A673 (cell line): Measurements from ENCODE around the gene LKAAEAR1. TPM values are rescaled to one million over a fixed set of nuclear protein-coding genes. Genes with fewer than 3 reads are reported as not detected.

Experiments used
- BruUV-seq: library from RNA; stranded (reverse); fragments of 400-500 nt; replicated peaks from 2 replicates; lab custom pipeline; 2021; lab: Mats Ljungman, UMichigan
- CTCF ChIA-PET: fragments of 300-600 bp; sonication (Branson Sonifier 250); formaldehyde crosslinking; loops from one replicate; lab custom pipeline; 2022; ENCODE audit warnings: antibody characterized with exemption; lab: Charles Lee
- POLR2A ChIA-PET: fragments of 300-600 bp; sonication (Branson Sonifier 250); formaldehyde crosslinking; loops from one replicate; lab custom pipeline; 2022; ENCODE audit warnings: antibody characterized with exemption; ENCODE audit not compliant: low non-redundant PET; lab: Charles Lee
- DNase-seq: peaks from one replicate; pipeline ENCODE4 v3.0.0-alpha.2; 2015; ENCODE audit warnings: low spot score
- H3K27ac ChIP-seq: fragments of 200-600 bp; sonication (generic); 2 replicates; pipeline ENCODE4 v1.5.1; 2016; ENCODE audit warnings: mixed run types, low read depth, mild to moderate bottlenecking, mixed read lengths, antibody characterized with exemption, low read length; ENCODE audit not compliant: poor library complexity, severe bottlenecking
- H3K27me3 ChIP-seq: fragments of 200-600 bp; sonication (generic); replicated peaks from 2 replicates; pipeline ENCODE4 v1.6.1; 2017; ENCODE audit warnings: mixed run types, low read depth, mild to moderate bottlenecking, mixed read lengths, antibody characterized with exemption, low read length; ENCODE audit not compliant: insufficient read depth, poor library complexity
- H3K36me3 ChIP-seq: fragments of 200-600 bp; sonication (generic); 2 replicates; pipeline ENCODE4 v1.6.1; 2016; ENCODE audit warnings: mixed run types, mild to moderate bottlenecking, mixed read lengths, antibody characterized with exemption, low read length; ENCODE audit not compliant: insufficient read depth, poor library complexity, severe bottlenecking
- H3K4me1 ChIP-seq: fragments of 200-600 bp; sonication (generic); 2 replicates; pipeline ENCODE4 v1.6.1; 2017; ENCODE audit warnings: mixed run types, mild to moderate bottlenecking, mixed read lengths, antibody characterized with exemption, low read length; ENCODE audit not compliant: insufficient read depth, poor library complexity, severe bottlenecking
- H3K4me3 ChIP-seq: fragments of 200-600 bp; sonication (generic); 2 replicates; pipeline ENCODE4 v1.5.1; 2016; ENCODE audit warnings: low read depth, mixed run types, mild to moderate bottlenecking, mixed read lengths, low read length; ENCODE audit not compliant: poor library complexity, severe bottlenecking
- H3K9me3 ChIP-seq: fragments of 200-600 bp; sonication (generic); 2 replicates; pipeline ENCODE4 v1.6.1; 2016; ENCODE audit warnings: mixed run types, low read depth, mild to moderate bottlenecking, mixed read lengths, antibody characterized with exemption, low read length; ENCODE audit not compliant: poor library complexity, severe bottlenecking
- CTCF ChIP-seq: fragments of 300-800, 200-600 bp; sonication (generic); conservative IDR thresholded peaks from 2 replicates; pipeline ENCODE4 v1.5.1; 2017; ENCODE audit warnings: low read depth, mild to moderate bottlenecking, antibody characterized with exemption, low read length, moderate library complexity, mixed read lengths
- EZH2 ChIP-seq: fragments of 200-600 bp; sonication (generic); IDR thresholded peaks from 2 replicates; pipeline ENCODE4 v1.6.1; 2017; ENCODE audit warnings: borderline replicate concordance, low read depth, mild to moderate bottlenecking, mixed read lengths, antibody characterized with exemption, low read length; ENCODE audit not compliant: poor library complexity, severe bottlenecking
- intact Hi-C: fragments of 100-400 bp; cut with micrococcal nuclease; formaldehyde crosslinking; loops from one replicate; pipeline ENCODE4 v1.10.0; 2022; ENCODE audit not compliant: unreplicated experiment
- total RNA-seq: library from RNA; stranded (reverse); gene quantifications from 2 replicates; pipeline ENCODE4 v1.2.3, GENCODE V29; 2021

Gene LKAAEAR1
- total RNA-seq, 1 experiment from 2014 or later: 0.62 TPM

GRCh38 chr20:64038565-64039292, 45.5 kb downstream of the LKAAEAR1 start:
- Histone ChIP-seq H3K9me3 (no peaks in the 10 kb centered on the region), H3K27me3 (peaks cover 50% of the 10 kb centered on the region), H3K36me3 (no peaks in the 10 kb centered on the region), H3K4me1 (peaks cover 17% of the 10 kb centered on the region), H3K27ac (no peak overlapping the region), H3K4me3 (peak overlapping the region; percentile 46)
- TF ChIP-seq EZH2: no peak
- TF ChIP-seq CTCF: peak; percentile 77
- peak; percentile 68 for DNase-seq
- ChIA-PET POLR2A (no interaction called here), CTCF (interaction anchor here (0.6 kb wide), 1 partner anchor 82 kb away, joined by 3 read pairs; no protein-coding TSS in a partner anchor)
- BruUV-seq: no TSS peak
- intact Hi-C loops: no loop called here

GRCh38 chr20:64038224-64038564, 46.0 kb downstream of the LKAAEAR1 start:
- Histone ChIP-seq H3K9me3 (no peaks in the 10 kb centered on the region), H3K4me3 (peak overlapping the region; percentile 46), H3K4me1 (peaks cover 17% of the 10 kb centered on the region), H3K27me3 (peaks cover 50% of the 10 kb centered on the region), H3K27ac (no peak overlapping the region), H3K36me3 (no peaks in the 10 kb centered on the region)
- TF ChIP-seq EZH2 (no peak), CTCF (no peak)
- CTCF ChIA-PET: interaction anchor here (0.6 kb wide), 1 partner anchor 82 kb away, joined by 3 read pairs; no protein-coding TSS in a partner anchor
- no TSS peak for BruUV-seq
- no peak for DNase-seq
- intact Hi-C loops: no loop called here
- POLR2A ChIA-PET: no interaction called here

GRCh38 chr20:64037498-64038213, 46.5 kb downstream of the LKAAEAR1 start:
- DNase-seq: no peak
- BruUV-seq: no TSS peak
- H3K4me3 ChIP-seq: no peak overlapping the region
- ChIA-PET POLR2A (no interaction called here), CTCF (no interaction called here)
- H3K36me3 ChIP-seq: no peaks in the 10 kb centered on the region
- H3K27ac ChIP-seq: no peak overlapping the region
- peaks cover 17% of the 10 kb centered on the region for H3K4me1 ChIP-seq
- no peaks in the 10 kb centered on the region for H3K9me3 ChIP-seq
- H3K27me3 ChIP-seq: peaks cover 50% of the 10 kb centered on the region
- intact Hi-C loops: no loop called here
- TF ChIP-seq CTCF (no peak), EZH2 (peak; percentile 8)
